ENCODE measurements around the gene RREB1. TPM values are rescaled to one million over a fixed set of nuclear protein-coding genes. Genes with fewer than 3 reads are reported as not detected.

Gene RREB1
- total RNA-seq, 2 donors from 2014 or later, result 58.4 to 71.0 TPM

DNA sequence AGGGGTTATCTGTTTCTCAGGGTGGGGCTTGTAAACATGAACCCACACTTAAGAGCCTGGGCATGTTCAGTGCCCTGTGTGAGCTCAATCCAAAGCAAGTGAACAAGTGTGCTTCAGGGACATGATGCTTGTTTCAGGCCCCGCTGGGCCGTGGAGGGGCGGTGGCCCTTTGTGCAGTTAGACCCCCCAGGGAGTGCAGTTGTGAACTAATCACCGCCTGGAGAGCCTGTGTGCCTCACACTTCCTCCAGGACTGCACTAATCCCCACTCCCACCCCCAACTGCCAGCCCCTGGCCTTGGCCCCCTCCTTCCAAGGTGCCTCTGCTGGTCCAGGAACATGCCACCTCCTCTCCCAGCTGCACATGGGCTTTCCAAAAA, 58.1 kb downstream of the RREB1 start:
- DNase-seq (ENCODE audit: low spot score), result no peak
- peak overlapping the region in 1 of 2 donors; percentile 36 for H3K27ac ChIP-seq
- H3K9me3 ChIP-seq, result no peaks in the 10 kb centered on the region
- TF ChIP-seq, protein P1, sequence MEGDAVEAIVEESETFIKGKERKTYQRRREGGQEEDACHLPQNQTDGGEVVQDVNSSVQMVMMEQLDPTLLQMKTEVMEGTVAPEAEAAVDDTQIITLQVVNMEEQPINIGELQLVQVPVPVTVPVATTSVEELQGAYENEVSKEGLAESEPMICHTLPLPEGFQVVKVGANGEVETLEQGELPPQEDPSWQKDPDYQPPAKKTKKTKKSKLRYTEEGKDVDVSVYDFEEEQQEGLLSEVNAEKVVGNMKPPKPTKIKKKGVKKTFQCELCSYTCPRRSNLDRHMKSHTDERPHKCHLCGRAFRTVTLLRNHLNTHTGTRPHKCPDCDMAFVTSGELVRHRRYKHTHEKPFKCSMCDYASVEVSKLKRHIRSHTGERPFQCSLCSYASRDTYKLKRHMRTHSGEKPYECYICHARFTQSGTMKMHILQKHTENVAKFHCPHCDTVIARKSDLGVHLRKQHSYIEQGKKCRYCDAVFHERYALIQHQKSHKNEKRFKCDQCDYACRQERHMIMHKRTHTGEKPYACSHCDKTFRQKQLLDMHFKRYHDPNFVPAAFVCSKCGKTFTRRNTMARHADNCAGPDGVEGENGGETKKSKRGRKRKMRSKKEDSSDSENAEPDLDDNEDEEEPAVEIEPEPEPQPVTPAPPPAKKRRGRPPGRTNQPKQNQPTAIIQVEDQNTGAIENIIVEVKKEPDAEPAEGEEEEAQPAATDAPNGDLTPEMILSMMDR (IDR thresholded peaks at IDR 0.05), result no peak
- no peak for TF ChIP-seq POLR2A (IDR thresholded peaks at IDR 0.05)
- no peak for TF ChIP-seq POLR2AphosphoS5 (IDR thresholded peaks at IDR 0.05)
- intact Hi-C loops (cut with DNase I), result no loop called here
- H3K36me3 ChIP-seq, result no peaks in the 10 kb centered on the region
- H3K4me1 ChIP-seq (replicated peaks), result peaks cover 17% of the 10 kb centered on the region
- 93% methylated on average over 4 of the region's 4 CpGs for WGBS
- no peak overlapping the region for H3K4me3 ChIP-seq
- H3K27me3 ChIP-seq (replicated peaks; ENCODE audit: insufficient read depth), result no peaks in the 10 kb centered on the region

- no peak for DNase-seq (ENCODE audit: low spot score)
- Histone ChIP-seq H3K4me1 (replicated peaks) (peaks cover 17% of the 10 kb centered on the region), H3K36me3 (no peaks in the 10 kb centered on the region), H3K4me3 (no peak overlapping the region), H3K27ac (peak overlapping the region in 1 of 2 donors; percentile 36), H3K27me3 (replicated peaks; ENCODE audit: insufficient read depth) (no peaks in the 10 kb centered on the region), H3K9me3 (no peaks in the 10 kb centered on the region)
- intact Hi-C loops (cut with DNase I), result no loop called here
- 86% methylated on average over 18 of the region's 19 CpGs for WGBS
- TF ChIP-seq POLR2AphosphoS5 (IDR thresholded peaks at IDR 0.05) (no peak), POLR2A (IDR thresholded peaks at IDR 0.05) (no peak)
- TF ChIP-seq, protein P1 (IDR thresholded peaks at IDR 0.05), result no peak
Observed at GRCh38 chr6:7166410-7167293, 58.9 kb downstream of the RREB1 start.

DNA sequence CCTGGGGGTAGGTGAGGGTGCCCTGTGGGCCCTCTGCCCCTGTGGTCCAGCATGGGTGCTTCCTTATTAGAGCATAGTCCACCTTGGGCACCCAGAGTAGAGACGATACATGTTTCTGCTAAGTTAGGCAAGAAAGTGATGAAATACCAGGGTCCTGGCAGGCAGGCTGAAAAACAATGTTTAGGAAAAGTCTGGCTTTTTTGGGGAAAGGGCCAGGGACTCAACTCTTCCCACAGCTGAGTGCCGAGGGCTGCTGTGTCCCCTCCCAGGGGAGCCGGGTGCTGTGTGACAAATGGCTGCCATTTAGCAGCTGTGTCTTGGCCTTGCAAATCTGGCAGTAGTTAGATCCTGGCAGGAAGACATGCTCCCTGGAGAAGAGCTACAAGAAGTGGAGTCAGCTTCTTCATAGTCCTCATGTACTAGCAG, 61.5 kb downstream of the RREB1 start:
- 23% methylated on average over 3 of the region's 3 CpGs for WGBS
- Histone ChIP-seq H3K27ac (no peak overlapping the region), H3K9me3 (no peaks in the 10 kb centered on the region), H3K4me3 (no peak overlapping the region), H3K36me3 (no peaks in the 10 kb centered on the region), H3K27me3 (replicated peaks; ENCODE audit: insufficient read depth) (no peaks in the 10 kb centered on the region), H3K4me1 (replicated peaks) (peaks cover 16% of the 10 kb centered on the region)
- no peak for DNase-seq (ENCODE audit: low spot score)
- TF ChIP-seq, protein P1 (IDR thresholded peaks at IDR 0.05), result no peak
- no peak for TF ChIP-seq POLR2A (IDR thresholded peaks at IDR 0.05)
- no peak for TF ChIP-seq POLR2AphosphoS5 (IDR thresholded peaks at IDR 0.05)
- intact Hi-C loops (cut with DNase I), result no loop called here

DNA sequence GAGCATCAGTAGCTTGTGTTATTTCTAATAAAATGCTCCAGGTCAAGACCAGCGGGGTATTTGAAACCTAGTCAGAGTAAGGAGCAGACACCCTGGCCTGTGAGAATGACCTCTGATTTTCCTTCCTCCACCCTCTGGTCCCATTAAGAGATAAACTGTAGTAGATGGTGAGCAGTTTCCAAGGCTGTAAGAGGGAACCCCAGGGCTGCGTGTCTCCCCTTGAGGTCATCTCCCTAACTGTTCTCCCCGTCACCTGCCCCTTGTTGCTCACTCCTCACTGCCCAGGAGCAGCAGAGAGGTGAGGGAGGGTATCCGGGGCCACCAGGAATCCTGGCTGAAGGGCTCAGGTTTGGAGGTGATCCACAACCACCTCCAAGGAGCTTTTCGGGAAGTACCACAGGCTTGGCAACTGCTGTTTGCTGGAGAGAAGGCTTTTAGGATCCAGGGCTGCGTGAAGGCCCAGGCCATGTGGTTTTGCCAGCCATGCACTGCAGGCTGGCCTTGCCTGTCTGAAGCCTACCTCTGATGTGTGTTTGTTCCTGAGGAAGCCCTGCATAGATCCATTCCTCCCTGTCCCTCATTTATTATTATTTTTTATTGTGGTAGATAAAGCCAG, 62.5 kb downstream of the RREB1 start:
- Histone ChIP-seq H3K4me1 (replicated peaks) (peaks cover 7% of the 10 kb centered on the region), H3K27me3 (replicated peaks; ENCODE audit: insufficient read depth) (no peaks in the 10 kb centered on the region), H3K4me3 (no peak overlapping the region), H3K27ac (no peak overlapping the region), H3K9me3 (no peaks in the 10 kb centered on the region), H3K36me3 (no peaks in the 10 kb centered on the region)
- intact Hi-C loops (cut with DNase I), result no loop called here
- WGBS, result 87% methylated on average over 6 of the region's 6 CpGs
- DNase-seq (ENCODE audit: low spot score), result no peak
- TF ChIP-seq POLR2A (IDR thresholded peaks at IDR 0.05), result no peak
- TF ChIP-seq, protein P1 (IDR thresholded peaks at IDR 0.05), result no peak
- TF ChIP-seq POLR2AphosphoS5 (IDR thresholded peaks at IDR 0.05), result no peak

Data from prostate gland (tissue), 2 donors.